GM18520 (cell line): Measurements from ENCODE around the gene ZNF446.
A peak's percentile ranks its signal among the peaks of the same experiment; 100 is the strongest.
"Not testable (repeated sequence)": the region's sequence is repeated elsewhere in the genome, so short reads cannot be mapped to it uniquely, and the experiment has no call there.

Experiments
- ATAC-seq: cut with Tn5 transposase; IDR thresholded peaks from one replicate; pipeline ENCODE4 v1.9.1; 2021; ENCODE audit not compliant: unreplicated experiment

Gene ZNF446

GRCh38 chr19:58499021-58499927 lies 23.1 kb downstream of the ZNF446 start:
- peak; percentile 85 for ATAC-seq

GRCh38 chr19:58500242-58500641 lies 24.1 kb downstream of the ZNF446 start:
- ATAC-seq, result no peak

DNA sequence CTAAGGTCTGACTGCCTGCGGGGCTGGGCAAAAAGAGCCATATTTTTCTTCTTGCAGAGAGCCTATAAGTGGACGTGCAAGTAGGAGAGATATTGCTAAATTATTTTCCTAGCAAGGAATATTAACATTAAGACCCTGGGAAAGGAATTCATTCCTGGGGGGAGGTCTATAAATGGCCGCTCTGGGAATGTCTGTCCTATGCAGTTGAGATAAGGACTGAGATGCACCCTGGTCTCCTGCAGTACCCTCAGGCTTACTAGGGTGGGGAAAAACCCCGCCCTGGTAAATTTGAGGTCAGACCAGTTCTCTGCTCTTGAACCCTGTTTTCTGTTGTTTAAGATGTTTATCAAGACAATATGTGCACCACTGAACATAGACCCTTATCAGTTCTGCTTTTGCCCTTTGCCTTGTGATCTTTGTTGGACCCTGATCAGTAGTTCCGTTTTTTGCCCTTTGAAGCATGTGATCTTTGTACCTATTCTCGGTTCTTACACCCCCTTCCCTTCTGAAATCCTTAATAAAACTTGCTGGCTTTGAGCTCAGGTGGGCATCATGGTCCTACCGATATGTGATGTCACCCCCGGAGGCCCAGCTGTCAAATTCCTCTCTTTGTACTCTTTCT lies 31.6 kb downstream of the ZNF446 start:
- ATAC-seq, result not testable (repeated sequence)

GRCh38 chr19:58509731-58510083 lies 33.6 kb downstream of the ZNF446 start:
- no peak for ATAC-seq

GRCh38 chr19:58510084-58510862 lies 34.1 kb downstream of the ZNF446 start:
- no peak for ATAC-seq

DNA sequence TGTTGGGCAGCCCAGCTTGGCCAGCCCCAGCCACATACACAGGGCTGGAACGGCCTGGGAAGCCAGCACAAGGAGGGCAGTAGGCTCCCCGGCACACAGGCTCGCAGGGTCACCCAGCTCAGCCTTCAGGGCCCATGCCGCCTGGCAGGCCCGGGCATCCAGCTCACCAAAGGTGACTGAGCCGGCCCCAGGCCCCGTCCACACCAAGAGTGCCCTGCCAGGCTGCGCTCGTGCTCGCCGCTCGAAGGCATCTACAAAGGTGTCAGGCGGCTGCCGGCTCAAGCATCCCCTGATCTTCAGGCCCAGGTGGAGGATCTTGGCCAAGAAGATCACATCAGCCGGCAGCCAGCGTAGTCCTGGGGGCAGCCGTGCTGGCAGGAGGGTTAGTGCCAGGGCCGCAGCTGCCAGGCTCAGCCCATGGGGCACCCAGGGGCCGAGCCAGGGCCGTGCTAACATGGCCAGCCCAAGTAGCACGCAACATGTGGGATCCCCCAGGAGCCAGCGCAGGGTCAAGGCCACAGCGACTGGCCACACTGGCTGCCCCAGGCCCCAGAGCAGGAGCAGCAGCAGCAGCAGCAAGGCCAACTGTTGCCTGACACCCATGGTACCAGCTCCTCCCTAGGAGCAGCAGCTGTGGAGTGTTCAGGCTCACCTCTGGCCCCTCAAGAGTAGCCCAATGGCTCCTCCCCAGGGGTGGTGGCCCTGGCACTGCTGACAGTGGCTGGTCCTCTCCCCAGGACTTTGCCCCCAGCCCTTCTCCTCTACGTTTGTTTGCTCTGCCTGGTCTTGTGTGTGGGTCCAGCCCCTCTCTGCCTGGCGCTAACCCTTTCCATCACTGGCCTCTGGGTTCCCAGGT lies 35.4 kb downstream of the ZNF446 start, which contains the start of gene SLC27A5:
TSS of gene SLC27A5 (minus strand) at position 640 of the 856 bp plus-strand sequence. CDS start at position 603, 37 bp downstream.
- ATAC-seq, result no peak

- no peak for ATAC-seq
These were observed 37.1 kb downstream of the ZNF446 start for GRCh38 chr19:58513213-58513693.

DNA sequence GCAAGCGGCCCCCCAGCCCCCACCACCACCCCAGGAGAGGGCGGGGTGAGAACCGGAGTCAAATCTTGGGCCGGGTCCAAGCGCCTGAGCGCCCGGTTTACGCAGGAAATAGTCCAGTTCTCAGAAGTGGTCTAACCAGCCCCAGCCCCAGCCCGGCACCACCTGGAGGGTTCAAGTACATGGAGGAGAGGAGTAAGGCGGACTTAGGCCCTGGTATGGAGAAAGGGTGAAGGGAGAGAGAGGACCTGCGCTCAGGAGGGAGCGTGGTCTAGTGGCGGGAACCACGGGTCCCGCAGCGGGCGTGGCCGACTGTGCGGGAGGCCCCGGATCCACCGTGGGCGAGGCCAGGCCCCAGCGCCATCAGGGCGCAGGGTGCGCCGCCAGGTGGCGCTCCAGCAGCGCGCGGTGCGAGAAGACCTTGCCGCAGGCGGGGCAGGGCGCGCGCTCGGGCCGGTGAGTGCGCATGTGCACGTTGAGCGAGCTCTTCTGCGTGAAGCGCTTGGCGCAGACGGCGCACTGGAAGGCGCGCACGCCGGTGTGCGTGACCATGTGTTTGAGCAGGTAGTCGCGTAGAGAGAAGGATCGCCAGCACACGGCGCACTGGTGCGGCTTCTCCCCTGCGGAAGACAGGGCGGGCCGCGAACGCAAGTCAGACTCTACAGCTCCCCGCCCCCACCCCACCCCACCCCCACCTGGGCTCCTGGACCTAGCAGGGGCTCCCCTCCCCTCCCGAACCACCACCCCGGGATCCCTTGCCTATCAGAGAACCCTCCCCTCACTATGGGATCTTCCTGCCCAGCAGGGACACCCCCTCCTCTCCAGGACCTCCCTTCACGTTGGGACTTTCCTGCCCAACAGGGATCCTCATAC lies 37.8 kb downstream of the ZNF446 start:
- peak; percentile 87 for ATAC-seq

DNA sequence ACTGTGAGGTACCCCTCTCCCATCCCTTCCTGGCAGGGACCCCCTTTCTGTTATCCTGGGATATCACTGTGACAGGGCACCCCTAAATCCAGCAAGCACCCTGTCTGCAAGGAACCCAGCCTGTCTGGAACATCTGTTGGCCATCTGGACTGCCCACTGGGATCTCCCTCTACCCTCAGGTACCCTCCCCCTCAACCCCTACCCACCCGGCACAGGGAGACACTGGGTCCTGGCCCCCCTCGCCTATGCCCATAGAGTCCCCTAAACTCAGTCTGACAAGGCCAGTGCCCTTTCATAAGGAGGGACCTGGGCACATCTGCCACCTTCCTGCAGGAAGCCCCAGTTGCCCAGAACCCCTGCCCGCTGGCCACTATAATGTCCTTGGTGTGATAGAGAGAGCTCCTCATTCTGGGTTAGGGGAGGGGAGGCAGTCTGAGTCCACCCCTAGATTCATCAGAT lies 38.4 kb downstream of the ZNF446 start:
- no peak for ATAC-seq

- ATAC-seq, result no peak
These were observed 39.1 kb downstream of the ZNF446 start for GRCh38 chr19:58515259-58515658.

GRCh38 chr19:58516246-58516836 lies 40.2 kb downstream of the ZNF446 start:
- ATAC-seq, result no peak

DNA sequence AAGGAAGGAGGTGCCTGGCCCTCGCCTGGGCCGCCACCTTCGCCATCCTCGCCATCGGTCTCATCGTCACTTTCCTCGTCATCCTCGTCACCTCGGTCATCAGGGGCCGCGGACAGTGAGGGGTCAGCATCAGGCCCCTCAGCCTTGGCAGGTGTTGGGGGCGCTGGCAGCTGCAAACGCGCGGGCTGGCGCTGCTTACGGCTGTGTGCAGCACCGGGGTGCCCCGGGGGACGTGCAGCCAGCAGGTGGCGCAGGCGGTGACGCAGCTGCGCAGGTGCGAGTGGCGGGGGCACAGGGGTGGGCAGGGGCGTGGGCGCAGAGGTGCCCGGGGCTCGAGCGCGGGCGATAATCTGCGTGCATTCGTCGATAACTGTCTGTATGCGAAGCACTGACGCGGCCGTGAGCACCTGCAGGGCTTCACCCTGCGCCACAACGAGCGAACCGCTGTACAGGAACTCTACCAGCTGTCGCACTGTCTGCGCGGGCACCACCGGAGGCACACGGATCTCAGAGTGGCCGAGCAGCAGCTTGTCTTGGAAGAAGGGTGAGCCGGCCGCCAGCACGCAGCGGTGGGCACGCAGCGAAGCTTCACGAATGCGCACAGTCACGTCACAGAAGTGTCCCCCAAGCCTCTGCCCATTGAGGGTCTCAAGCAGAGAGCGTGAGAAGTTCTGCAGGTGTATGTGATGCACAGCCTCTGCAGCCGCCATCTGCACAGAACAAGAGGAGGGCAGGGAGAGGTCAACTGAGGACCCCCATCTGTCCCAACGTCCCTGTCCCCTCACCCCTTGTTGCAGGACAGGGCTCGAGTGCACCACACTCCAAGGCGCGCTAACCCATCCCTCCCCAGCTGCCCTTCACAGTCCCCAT lies 41.0 kb downstream of the ZNF446 start:
- ATAC-seq, result no peak

DNA sequence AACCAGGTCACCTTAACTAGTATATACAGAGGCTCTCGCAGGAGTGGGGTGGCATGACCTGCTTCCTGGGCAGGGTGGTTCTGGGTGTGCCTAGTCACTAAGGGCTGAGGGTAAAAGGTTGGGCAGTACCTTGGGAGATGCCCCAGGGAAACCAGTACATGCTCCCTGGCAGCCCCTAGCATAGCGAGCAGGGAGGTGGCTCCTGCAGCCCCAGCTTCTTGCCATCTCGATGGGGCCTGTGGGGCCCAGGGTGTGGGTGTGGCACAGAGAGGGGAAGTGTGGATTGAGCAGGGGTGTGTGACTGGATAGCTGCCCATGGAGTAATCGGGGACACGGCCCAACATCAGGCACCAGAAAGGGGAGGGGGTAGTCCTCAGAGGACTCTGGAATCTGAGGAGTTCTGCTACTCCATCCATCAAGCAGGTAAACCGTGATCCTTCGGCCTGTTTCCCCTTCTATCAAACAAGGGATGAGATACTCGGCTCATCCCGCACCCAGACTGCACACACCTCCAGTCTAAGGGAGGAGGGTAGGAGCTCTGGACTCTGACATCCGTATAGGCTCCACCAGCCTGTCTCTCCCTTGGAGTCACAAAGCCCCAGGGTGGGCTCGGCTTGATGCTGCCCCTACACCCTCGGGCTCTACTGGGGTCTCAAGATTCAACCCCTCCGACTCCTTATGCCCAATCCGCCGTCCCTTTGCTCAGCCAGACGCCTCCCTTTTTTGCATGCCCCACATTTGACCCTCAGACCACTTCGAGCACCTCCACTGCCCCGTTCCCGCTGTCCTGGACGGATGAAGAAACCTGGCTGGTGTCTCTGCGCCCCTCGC lies 42.3 kb downstream of the ZNF446 start:
- ATAC-seq, result no peak

- no peak for ATAC-seq
These were observed 42.9 kb downstream of the ZNF446 start for GRCh38 chr19:58519087-58519354.

DNA sequence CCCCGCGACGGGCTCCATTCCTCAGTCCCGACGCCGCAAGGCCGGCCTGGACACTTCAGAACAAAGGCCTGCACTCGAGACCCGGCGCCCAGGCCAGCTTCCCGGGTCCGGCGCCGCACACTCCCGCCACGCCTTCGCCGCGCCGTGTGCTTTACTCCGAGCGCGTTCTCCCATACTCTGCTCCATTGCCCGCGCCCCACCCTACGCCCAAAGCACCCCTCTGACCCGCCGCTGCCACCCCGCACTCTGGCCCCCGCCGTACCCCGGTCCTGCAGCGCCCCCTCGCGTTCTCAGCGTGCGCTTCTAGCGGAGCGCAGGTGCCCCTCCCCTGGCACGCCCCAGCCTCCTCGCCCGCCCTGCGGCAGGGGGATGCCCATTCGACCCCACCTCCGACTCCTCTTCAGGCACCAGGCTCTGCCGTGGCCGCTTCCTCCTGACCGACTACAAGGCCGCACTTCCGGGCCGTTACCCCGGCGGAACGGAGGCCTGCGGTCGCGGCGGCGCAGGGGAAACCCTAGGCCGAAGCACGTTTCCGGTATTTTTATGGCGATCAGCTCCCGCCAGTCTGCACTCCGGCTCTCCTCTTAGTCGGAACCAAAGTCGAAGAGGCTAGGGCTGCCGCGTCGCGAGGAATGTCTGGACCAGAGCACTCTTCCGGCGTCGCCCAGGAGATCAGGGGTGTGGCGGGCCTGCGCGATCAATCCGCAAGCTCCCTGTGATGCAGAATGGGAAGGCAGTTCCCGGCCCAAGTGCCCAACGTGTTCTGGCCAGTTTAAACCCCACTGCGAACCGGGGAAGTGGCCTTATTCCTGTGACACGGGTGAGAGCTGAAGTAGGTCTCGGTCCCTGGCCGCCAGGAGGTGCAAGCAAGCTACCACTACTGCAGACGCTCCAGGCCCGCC lies 43.5 kb downstream of the ZNF446 start, which contains the start of gene ZBTB45:
TSS of gene ZBTB45 (minus strand) at position 456 of the 902 bp plus-strand sequence. CDS start 2,137 bp downstream, outside the sequence.
- peak; percentile 85 for ATAC-seq

DNA sequence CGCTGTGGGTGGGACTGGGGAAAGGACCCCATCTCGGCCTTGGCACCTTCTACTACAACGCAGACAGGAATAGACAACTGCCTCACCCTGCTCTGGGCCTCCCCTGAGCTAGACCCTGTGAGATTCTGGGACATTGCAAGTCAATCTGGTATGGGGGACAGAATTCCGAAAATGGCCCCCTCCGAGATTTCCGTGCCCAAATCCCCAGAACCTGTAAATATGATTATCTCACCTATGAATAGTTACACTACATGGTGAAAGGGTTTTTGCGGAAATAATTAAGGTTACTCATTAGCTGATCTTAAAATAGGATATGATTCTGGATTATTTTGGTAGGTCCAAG lies 44.1 kb downstream of the ZNF446 start:
- ATAC-seq, result no peak
